HG02943 (cell line): ENCODE measurements around the gene SRGAP2C.
"Not testable (repeated sequence)": the region's sequence is repeated elsewhere in the genome, so short reads cannot be mapped to it uniquely, and the experiment has no call there.

Source experiments
- ATAC-seq: cut with Tn5 transposase; IDR thresholded peaks from one replicate; pipeline ENCODE4 v1.9.1; 2021; ENCODE audit warnings: mild to moderate bottlenecking, low read depth, moderate library complexity; ENCODE audit not compliant: unreplicated experiment

SRGAP2C gene

DNA sequence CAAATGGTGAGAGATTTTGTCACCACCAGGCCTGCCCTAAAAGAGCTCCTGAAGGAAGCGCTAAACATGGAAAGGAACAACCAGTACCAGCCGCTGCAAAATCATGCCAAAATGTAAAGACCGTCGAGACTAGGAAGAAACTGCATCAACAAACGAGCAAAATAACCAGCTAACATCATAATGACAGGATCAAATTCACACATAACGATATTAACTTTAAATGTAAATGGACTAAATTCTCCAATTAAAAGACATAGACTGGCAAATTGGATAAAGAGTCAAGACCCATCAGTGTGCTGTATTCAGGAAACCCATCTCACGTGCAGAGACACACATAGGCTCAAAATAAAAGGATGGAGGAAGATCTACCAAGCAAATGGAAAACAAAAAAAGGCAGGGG is 218.5 kb downstream of the SRGAP2C start:
- ATAC-seq, result not testable (repeated sequence)

DNA sequence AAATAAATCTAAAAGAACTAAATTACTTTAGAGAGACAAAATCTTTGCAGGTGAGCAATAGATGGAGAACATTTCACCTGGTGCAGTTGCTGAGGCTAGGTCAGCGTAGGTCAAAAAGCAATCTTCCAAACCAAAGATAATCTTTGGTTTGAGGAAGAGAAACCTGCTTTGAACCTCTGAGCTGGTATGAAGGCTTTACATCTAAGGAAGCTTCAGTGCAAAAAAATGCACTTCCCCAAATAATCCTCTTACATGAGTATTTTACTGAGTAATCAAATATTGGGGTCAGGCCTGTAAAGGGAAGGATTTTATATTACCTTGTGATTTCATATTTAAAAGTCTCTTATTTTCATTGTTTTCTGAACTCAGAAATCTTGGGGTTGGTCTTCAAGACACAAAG is 223.6 kb downstream of the SRGAP2C start:
- ATAC-seq, result no peak

DNA sequence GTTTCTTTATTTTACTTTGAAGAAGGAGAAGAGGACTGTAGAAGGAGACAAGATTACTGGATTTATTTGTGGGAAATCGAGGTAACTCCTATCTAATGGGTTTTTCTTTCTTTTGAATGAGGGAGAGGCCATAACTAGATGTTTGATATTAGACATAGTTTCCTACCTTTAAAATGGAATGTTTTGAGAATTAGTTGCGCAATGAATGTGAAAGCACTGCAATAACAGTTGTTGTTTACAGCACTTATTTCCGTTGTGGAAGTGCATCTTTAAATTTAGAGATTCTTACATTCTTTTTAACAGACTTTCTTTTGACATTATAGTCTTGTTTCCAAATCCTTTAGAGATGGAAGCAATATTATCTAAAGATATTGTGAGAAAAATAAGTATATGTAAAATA is 229.0 kb downstream of the SRGAP2C start:
- ATAC-seq, result no peak

DNA sequence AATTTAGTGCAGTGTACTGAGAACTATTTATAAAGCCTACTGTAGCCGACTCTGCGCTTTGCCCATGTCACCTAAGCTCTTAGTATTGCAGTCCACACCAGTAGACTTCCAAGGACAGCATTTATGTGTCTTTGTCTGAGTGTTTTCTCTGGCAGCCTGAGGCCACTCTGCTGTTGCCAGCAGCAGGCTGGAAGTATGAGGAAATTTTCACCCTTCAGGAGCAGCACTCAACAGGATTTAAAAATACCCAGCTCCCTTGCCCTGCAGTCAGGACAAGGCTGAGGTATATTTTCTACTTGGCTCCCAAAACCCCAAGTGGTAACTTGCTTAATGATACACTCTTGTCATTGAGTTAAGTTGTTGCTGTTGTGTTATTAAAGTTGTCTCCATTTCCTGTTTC is 230.1 kb downstream of the SRGAP2C start:
- ATAC-seq, result no peak

- no peak for ATAC-seq
Observed at GRCh38 chr1:121417325-121417923, 232.6 kb downstream of the SRGAP2C start.

- ATAC-seq, result no peak
Observed at GRCh38 chr1:121418369-121419049, 233.7 kb downstream of the SRGAP2C start.

DNA sequence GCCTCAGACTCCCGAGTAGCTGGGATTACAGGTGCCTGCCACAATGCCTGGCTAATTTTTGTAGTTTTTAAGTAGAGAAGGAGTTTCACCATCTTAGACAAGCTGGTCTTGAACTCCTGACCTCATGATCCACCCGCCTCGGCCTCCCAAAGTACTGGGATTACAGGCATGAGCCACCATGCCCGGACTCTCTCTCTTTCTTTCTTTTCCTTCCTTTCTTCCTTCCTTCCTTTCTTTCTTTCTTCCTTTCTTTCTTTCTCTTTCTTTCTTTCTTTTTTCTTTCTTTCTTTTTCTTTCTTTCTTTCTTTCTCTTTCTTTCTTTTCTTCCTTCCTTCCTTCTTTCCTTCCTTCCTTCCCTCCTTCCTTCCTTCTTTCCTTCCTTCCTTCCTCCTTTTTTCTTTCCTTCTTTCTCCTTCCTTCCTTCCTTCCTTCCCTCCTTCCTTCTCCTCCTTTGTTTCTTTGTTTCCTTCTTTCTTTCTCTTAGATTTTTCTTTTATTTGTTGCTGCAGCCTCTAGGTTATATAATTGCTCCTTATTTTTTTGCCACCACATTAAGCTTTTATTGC is 234.4 kb downstream of the SRGAP2C start:
- not testable (repeated sequence) for ATAC-seq

- not testable (repeated sequence) for ATAC-seq
Observed at GRCh38 chr1:121421490-121421889, 236.7 kb downstream of the SRGAP2C start.

DNA sequence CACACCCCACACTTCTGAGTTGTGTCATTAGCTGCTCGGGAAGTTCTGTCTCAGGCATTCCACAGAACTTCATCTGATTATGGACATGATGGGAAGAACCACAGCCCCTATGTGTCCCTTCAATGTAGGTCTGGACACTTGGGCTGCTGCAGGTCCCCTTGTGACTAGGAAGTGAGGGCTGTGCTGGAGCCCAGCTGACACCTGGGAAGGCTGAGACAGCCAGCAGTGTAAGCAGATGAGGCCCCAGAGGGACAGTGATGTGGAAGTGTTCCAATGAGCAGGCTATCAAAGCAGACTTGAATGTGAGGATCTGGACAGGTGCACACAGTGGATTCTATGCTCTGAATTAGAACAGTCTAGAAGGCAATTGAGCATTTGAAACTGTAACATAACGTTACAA is 239.2 kb downstream of the SRGAP2C start:
- not testable (repeated sequence) for ATAC-seq

- not testable (repeated sequence) for ATAC-seq
Observed at GRCh38 chr1:121433517-121433916, 248.7 kb downstream of the SRGAP2C start.

DNA sequence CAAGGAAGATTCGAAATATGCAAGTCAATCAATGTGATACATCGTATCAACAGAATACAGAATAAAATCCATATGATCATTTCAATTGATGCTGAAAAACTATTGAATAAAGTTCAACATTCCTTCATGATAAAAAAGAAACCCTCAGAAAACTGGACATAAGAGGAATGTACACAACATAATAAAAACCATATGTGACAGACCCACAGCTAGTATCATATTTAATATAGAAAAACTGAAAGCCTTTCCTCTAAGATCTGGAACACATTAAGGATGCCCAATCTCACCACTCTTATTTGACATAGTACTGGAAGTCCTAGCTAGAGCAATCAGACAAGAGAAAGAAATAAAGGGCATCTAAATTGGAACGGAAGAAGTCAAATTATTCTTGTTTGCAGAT is 254.1 kb downstream of the SRGAP2C start:
- ATAC-seq, result not testable (repeated sequence)

- no peak for ATAC-seq
Observed at GRCh38 chr1:121440993-121441392, 256.2 kb downstream of the SRGAP2C start.
